ENCODE results near the gene HTR1A. TPM values are rescaled to one million over a fixed set of nuclear protein-coding genes. Genes with fewer than 3 reads are reported as not detected.

Gene HTR1A
- total RNA-seq, 4 donors from 2014 or later, result not detected

GRCh38 chr5:63963080-63963735 is 963 bp upstream of the HTR1A start:
- intact Hi-C loops (cut with DNase I; ENCODE audit: low total_unique reads), result no loop called here
- H3K4me3 ChIP-seq (ENCODE audit: low read depth, poor library complexity, severe bottlenecking), result no peak overlapping the region
- DNase-seq (ENCODE audit: low spot score in 2 of 2), result no peak
- 29 to 30% methylated on average over 6 of the region's 6 CpGs for WGBS, 2 donors
- TF ChIP-seq POLR2A (IDR thresholded peaks at IDR 0.05), result no peak
- TF ChIP-seq, protein P1, sequence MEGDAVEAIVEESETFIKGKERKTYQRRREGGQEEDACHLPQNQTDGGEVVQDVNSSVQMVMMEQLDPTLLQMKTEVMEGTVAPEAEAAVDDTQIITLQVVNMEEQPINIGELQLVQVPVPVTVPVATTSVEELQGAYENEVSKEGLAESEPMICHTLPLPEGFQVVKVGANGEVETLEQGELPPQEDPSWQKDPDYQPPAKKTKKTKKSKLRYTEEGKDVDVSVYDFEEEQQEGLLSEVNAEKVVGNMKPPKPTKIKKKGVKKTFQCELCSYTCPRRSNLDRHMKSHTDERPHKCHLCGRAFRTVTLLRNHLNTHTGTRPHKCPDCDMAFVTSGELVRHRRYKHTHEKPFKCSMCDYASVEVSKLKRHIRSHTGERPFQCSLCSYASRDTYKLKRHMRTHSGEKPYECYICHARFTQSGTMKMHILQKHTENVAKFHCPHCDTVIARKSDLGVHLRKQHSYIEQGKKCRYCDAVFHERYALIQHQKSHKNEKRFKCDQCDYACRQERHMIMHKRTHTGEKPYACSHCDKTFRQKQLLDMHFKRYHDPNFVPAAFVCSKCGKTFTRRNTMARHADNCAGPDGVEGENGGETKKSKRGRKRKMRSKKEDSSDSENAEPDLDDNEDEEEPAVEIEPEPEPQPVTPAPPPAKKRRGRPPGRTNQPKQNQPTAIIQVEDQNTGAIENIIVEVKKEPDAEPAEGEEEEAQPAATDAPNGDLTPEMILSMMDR (IDR thresholded peaks at IDR 0.05), result no peak

DNA sequence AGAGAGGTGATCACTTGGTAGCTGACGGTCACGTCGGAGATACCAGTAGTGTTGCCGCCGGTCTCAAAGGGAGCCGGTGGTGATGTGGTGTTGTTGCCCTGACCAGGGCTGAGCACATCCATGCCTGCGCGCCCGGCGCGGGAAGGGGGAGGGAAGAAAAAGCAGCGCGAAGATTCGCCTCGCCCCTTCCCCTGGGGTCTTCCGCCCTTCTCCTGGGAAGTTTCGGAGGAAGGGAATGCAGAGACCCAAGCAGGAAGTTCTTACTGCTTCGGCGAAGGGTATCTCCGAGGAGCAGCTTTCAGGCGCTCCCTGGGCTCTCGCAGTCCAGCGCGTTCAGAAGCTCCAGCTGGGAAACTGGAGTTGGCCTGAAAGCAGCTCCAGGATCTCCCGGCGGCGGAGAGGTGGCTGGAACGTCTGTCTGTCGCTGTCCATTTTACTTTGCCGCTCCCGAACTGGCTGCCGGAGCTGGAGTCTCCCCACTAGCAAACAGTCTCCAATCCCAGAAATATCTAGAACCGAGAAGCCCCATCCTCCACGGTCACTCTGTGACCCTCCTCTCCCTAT is 565 bp downstream of the HTR1A start:
- 3 to 7% methylated on average over 26 to 34 of the region's 34 CpGs for WGBS, 2 donors
- no peak for TF ChIP-seq POLR2A (IDR thresholded peaks at IDR 0.05)

GRCh38 chr5:63961125-63961597 is 1.1 kb downstream of the HTR1A start:
- no peak for TF ChIP-seq POLR2A (IDR thresholded peaks at IDR 0.05)
- TF ChIP-seq, protein P1 (IDR thresholded peaks at IDR 0.05), result no peak
- intact Hi-C loops (cut with DNase I; ENCODE audit: low total_unique reads), result no loop called here
- no peak overlapping the region for H3K4me3 ChIP-seq (ENCODE audit: low read depth, poor library complexity, severe bottlenecking)
- DNase-seq (ENCODE audit: low spot score in 2 of 2), result peak in 1 of 2 donors; percentile 72
- 10% methylated on average over 25 to 37 of the region's 37 CpGs for WGBS, 2 donors

More for the DNA sequence above, 565 bp downstream of the HTR1A start:
- intact Hi-C loops (cut with DNase I; ENCODE audit: low total_unique reads), result no loop called here
- no peak overlapping the region for H3K4me3 ChIP-seq (ENCODE audit: low read depth, poor library complexity, severe bottlenecking)
- no peak for DNase-seq (ENCODE audit: low spot score in 2 of 2)

DNA sequence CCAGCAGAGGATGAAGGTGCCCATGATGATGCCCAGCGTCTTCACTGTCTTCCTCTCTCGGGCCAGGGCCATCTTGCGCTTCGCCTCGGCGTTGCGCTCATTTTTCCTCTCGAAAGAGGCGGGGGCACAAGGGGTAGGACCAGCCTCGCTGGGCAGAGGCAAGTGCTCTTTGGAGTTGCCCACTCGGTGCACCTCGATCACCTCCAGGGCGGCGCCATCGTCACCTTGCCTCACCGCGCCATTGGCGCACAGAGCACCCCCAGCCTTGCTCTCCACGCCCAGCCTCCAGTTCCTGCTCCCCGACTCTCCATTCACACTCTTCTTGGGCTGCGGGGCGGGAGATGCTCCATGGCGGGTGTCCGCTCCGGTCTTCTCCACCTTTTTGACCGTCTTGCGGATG is 1.6 kb downstream of the HTR1A start:
- no peak overlapping the region for H3K4me3 ChIP-seq (ENCODE audit: low read depth, poor library complexity, severe bottlenecking)
- intact Hi-C loops (cut with DNase I; ENCODE audit: low total_unique reads), result no loop called here
- no peak for TF ChIP-seq POLR2A (IDR thresholded peaks at IDR 0.05)
- TF ChIP-seq, protein P1 (IDR thresholded peaks at IDR 0.05), result no peak
- peak in 1 of 2 donors; percentile 68 for DNase-seq (ENCODE audit: low spot score in 2 of 2)
- 6 to 10% methylated on average over 10 to 24 of the region's 27 CpGs for WGBS, 2 donors

DNA sequence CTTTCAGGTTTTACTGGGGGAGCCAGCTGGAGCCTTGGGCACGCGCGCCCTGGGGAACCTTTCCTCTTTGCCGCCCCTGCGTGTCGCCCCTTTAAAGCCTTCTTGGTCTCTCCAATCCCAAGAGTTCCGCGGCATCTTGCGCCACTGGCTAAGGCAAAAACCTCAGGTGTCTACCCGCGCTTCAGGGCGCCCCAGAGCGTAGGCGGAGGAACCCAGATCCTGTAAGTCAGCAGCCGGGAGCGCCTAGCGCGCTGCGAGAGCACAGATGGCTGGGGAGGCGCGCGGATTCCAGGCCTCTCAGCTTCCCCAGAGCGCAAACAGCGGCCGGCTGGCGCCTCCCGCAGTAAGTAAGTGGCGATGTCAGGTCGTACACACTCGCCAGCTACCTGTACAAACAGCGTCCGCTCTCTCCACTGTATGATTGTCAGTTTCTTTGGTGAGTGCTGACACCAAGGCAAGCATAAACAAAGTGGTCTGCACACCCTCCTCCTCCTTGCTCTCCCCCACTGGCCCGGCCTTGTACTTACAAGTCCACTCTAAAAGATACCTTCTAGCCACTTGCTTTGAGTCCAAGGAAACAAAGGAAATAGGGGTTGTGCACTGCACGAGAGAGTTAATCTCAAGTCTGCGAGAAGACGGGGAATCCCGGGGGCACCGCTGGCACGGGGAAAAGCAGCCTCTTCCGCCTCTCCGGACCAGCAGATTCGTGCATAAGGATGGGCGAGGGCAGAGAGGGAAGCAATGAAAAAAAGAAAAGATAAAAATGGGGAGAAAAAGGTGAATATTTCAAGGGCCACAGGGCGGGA is 2.9 kb downstream of the HTR1A start:
- TF ChIP-seq, protein P1 (IDR thresholded peaks at IDR 0.05), result no peak
- no peak for TF ChIP-seq POLR2A (IDR thresholded peaks at IDR 0.05)
- H3K4me3 ChIP-seq (ENCODE audit: low read depth, poor library complexity, severe bottlenecking), result no peak overlapping the region
- intact Hi-C loops (cut with DNase I; ENCODE audit: low total_unique reads), result no loop called here
- peak in 1 of 2 donors; percentile 70 for DNase-seq (ENCODE audit: low spot score in 2 of 2)
- WGBS, 2 donors, result 2 to 3% methylated on average over 41 to 44 of the region's 44 CpGs

GRCh38 chr5:63958654-63959053 is 3.6 kb downstream of the HTR1A start:
- TF ChIP-seq, protein P1 (IDR thresholded peaks at IDR 0.05), result no peak
- no peak for TF ChIP-seq POLR2A (IDR thresholded peaks at IDR 0.05)
- no peak for DNase-seq (ENCODE audit: low spot score in 2 of 2)
- no peak overlapping the region for H3K4me3 ChIP-seq (ENCODE audit: low read depth, poor library complexity, severe bottlenecking)
- intact Hi-C loops (cut with DNase I; ENCODE audit: low total_unique reads), result no loop called here
- WGBS, 2 donors, result 13 to 39% methylated on average over 3 of the region's 3 CpGs

Measured in lower leg skin (tissue), 4 donors.